Activated naive CD4-positive, alpha-beta T cell treated with anti-CD3 and anti-CD28 coated beads for 36 hours (primary cell): ENCODE measurements around the gene PNPLA1. TPM values are rescaled to one million over a fixed set of nuclear protein-coding genes. Genes with fewer than 3 reads are reported as not detected.

Experiments
- CTCF ChIA-PET: fragments of 350-600 bp; sonication (Branson Sonifier 250); formaldehyde crosslinking; loops from one replicate; lab custom pipeline; 2021; ENCODE audit warnings: antibody characterized with exemption; lab: Charles Lee
- DNase-seq: peaks from one replicate; pipeline ENCODE4 v3.0.0-alpha.2; 2020
- H3K27ac Mint-ChIP-seq: one replicate; pipeline ENCODE4 v1.8.0; 2021; ENCODE audit warnings: mild to moderate bottlenecking, mixed read lengths
- H3K27me3 Mint-ChIP-seq: one replicate; pipeline ENCODE4 v1.8.0; 2021; ENCODE audit warnings: low read depth, mixed read lengths
- H3K36me3 Mint-ChIP-seq: one replicate; pipeline ENCODE4 v1.8.0; 2021; ENCODE audit warnings: low read depth, mixed read lengths
- H3K4me1 Mint-ChIP-seq: one replicate; pipeline ENCODE4 v1.8.0; 2021; ENCODE audit warnings: low read depth, mixed read lengths
- H3K4me3 Mint-ChIP-seq: one replicate; pipeline ENCODE4 v1.8.0; 2021; ENCODE audit warnings: mild to moderate bottlenecking, moderate library complexity, mixed read lengths
- H3K9me3 Mint-ChIP-seq: one replicate; pipeline ENCODE4 v1.8.0; 2021; ENCODE audit warnings: mixed read lengths
- intact Hi-C: fragments of 100-400 bp; cut with micrococcal nuclease; formaldehyde crosslinking; loops from one replicate; pipeline ENCODE4 v1.15.1; 2023
- total RNA-seq, 2 experiments: library from RNA; stranded (reverse); gene quantifications; one replicate each; pipeline ENCODE4 v1.2.3, GENCODE V29; 2021

Gene PNPLA1
- total RNA-seq, 2 experiments from 2014 or later, result not detected

DNA sequence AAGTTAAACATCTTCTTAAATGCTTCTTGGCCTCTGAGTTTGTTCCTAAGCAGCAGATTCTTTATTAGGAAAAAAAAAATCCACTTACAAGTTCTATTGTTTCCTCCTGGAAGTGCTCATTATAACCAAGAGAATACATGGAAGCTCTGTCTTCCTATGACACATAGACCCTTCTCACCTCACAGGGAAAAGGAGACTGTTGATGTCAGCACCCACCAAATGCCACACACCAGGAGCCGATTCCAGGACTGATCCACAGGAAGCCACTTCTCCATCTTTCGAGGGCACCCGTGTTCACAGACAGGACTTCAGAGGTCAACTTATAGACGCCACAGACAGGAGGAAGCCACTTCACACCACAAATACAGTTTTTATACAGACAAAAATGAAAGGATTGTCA, 80.2 kb downstream of the PNPLA1 start:
- CTCF ChIA-PET, result interaction anchor here (0.7 to 3.6 kb wide), 3 partner anchors 9 to 105 kb away, joined by 3 to 16 read pairs (median 3); no protein-coding TSS in a partner anchor
- Mint-ChIP-seq H3K4me1 (no peaks in the 10 kb centered on the region), H3K27ac (no peak overlapping the region), H3K9me3 (peaks cover 5% of the 10 kb centered on the region), H3K4me3 (no peak overlapping the region), H3K27me3 (peaks cover 2% of the 10 kb centered on the region), H3K36me3 (no peaks in the 10 kb centered on the region)
- no peak for DNase-seq
- intact Hi-C loops, result no loop called here

DNA sequence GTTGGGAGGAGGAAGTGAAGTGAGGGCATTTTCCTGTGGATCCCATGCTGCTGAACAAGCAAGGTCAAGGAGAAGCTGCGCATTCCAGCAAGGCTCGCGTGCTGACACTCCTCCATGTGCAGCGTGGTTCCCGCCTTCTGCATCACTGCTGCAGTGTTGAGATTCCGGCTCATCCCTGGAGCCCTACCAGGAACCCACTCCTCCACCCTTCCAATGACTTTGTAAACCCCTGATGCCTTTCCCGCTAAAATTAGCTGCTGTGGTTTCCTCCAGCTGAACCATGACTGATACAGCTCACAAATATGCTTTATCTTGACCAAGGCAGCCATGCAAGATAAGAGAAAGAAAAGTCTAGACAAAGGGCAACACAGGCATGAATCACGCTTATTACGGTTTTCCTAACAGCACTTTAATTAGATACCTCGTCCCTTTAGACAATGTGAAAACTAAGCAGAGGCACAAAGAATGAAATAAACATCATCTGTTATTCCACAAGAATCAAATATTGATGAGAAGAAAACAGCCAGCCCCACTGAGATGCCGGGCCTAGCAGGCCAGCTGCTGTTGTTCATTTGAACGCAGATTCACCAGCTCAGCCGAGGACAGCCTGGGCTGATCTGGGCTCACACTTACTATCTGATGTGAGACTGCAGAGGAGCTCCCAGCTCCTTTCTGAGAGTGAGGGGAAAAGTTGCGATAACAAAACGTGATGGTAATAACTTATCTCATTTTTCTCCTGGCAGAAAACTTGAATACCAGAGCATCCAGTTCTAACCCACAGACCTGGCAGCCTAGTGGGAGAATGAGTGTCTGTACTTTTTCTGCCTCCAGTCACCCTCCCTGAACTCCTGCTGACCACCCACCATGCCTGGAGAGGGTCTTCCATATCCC, 81.1 kb downstream of the PNPLA1 start:
- CTCF ChIA-PET, result interaction anchor here (0.7 to 3.6 kb wide), 3 partner anchors 8 to 10 kb away, joined by 3 to 16 read pairs (median 4); no protein-coding TSS in a partner anchor

DNA sequence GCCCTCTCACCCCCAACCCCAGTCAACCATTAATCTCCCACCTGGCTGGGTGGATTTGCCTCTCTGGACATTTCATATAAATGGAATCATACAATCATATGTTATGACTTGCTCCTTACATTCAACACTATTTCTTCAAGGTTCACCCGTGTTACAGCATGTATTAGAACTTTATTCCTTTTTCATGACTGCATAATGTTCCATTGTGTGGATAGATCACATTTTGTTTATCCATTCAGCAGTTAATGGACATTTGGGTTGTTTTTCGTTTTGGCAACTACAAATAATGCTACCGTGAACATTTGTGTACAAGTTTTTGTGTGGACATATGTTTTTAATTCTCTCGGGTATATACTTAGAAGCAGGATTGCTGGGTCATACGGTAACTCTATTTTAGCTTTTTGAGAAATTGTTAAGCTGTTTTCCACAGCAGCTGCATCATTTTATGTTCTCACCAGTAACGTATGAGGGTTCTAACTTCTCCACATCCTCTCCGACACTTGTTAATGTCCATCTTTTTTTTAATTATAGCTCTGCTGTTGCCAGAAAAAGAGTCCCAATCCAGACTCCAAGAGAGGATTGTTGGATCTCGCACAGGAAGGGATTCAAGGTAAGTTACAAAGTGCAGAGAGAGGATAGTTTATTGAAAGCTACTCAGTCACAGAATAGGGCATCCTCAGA, 82.8 kb downstream of the PNPLA1 start:
- no peak overlapping the region for H3K4me3 Mint-ChIP-seq
- peaks cover 4% of the 10 kb centered on the region for H3K4me1 Mint-ChIP-seq
- intact Hi-C loops, result no loop called here
- CTCF ChIA-PET, result interaction anchor here (0.7 kb wide), 1 partner anchor 9 kb away, joined by 4 read pairs; no protein-coding TSS in a partner anchor
- H3K9me3 Mint-ChIP-seq, result peaks cover 5% of the 10 kb centered on the region
- H3K36me3 Mint-ChIP-seq, result no peaks in the 10 kb centered on the region
- peaks cover 2% of the 10 kb centered on the region for H3K27me3 Mint-ChIP-seq
- no peak overlapping the region for H3K27ac Mint-ChIP-seq
- DNase-seq, result no peak

More for the DNA sequence above, 81.1 kb downstream of the PNPLA1 start:
- Mint-ChIP-seq H3K36me3 (no peaks in the 10 kb centered on the region), H3K27me3 (peaks cover 2% of the 10 kb centered on the region), H3K9me3 (peaks cover 5% of the 10 kb centered on the region), H3K4me3 (no peak overlapping the region), H3K4me1 (peaks cover 3% of the 10 kb centered on the region), H3K27ac (no peak overlapping the region)
- DNase-seq, result no peak
- intact Hi-C loops, result no loop called here

DNA sequence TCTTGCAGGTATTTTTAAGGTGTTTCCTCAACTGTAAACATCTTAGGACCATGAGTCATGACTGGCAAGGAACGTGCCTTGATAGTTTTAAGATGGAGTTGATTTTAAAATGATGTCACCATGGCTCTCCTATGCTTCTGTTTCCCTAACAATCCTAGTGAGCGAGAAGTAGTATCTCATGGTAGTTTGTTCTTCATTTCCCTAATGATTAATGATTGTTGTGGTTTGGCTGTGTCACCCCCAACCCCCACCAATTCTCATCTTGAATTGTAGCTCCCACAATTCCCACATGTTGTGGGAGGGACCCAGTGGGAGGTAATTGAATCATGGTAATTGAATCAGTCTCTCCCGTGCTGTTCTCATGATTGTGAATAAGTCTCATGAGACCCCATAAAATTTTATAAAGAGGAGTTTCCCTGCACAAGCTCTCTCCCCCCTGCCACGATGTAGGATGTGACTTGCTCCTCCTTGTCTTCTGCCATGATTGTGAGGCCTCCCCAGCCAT, 83.6 kb downstream of the PNPLA1 start:
- Mint-ChIP-seq H3K4me3 (no peak overlapping the region), H3K9me3 (peaks cover 5% of the 10 kb centered on the region), H3K27ac (no peak overlapping the region), H3K27me3 (peaks cover 2% of the 10 kb centered on the region), H3K36me3 (no peaks in the 10 kb centered on the region), H3K4me1 (peaks cover 10% of the 10 kb centered on the region)
- intact Hi-C loops, result no loop called here
- CTCF ChIA-PET, result interaction anchor here (0.7 kb wide), 1 partner anchor 10 kb away, joined by 4 read pairs; no protein-coding TSS in a partner anchor
- DNase-seq, result no peak

DNA sequence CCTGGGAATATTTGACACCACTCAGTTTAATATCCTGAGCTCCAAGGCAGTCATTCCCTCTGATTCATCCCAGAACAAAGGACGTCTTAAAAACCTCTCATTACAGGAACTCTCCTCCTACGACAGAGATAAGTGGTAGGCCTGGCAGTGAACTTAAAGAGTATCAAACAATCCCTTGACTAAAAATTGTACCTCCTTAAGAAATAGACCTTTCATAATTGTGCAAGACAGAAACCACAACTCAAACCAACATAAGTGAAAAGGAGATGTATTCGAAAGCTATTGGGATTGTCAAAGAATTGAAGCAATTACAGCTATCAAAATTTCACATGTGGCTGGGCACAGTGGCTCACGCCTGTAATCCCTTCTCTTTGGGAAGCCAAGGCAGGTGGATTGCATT, 86.0 kb downstream of the PNPLA1 start:
- Mint-ChIP-seq H3K4me3 (no peak overlapping the region), H3K4me1 (peaks cover 10% of the 10 kb centered on the region), H3K27me3 (peaks cover 2% of the 10 kb centered on the region), H3K36me3 (no peaks in the 10 kb centered on the region), H3K9me3 (peaks cover 5% of the 10 kb centered on the region), H3K27ac (no peak overlapping the region)
- CTCF ChIA-PET, result interaction anchor here (0.6 kb wide), 1 partner anchor 28 kb away, joined by 4 read pairs; no protein-coding TSS in a partner anchor
- no peak for DNase-seq
- intact Hi-C loops, result loop anchor here (5.0 kb wide), 1 partner anchor 159 kb away; the partner anchor contains the start of gene BRPF3

GRCh38 chr6:36357872-36358225, 88.0 kb downstream of the PNPLA1 start:
- peak; percentile 19 for DNase-seq
- Mint-ChIP-seq H3K4me1 (peaks cover 10% of the 10 kb centered on the region), H3K27me3 (peaks cover 2% of the 10 kb centered on the region), H3K4me3 (no peak overlapping the region), H3K36me3 (no peaks in the 10 kb centered on the region), H3K27ac (no peak overlapping the region), H3K9me3 (peaks cover 3% of the 10 kb centered on the region)
- CTCF ChIA-PET, result interaction anchor here (0.6 to 1.9 kb wide), 10 partner anchors 10 to 329 kb away, joined by 3 to 17 read pairs (median 3); partner anchors contain the start of genes BNIP5 and MAPK14
- intact Hi-C loops, result loop anchor here (5.0 kb wide), 1 partner anchor 161 kb away; the partner anchor contains the start of gene BRPF3

Other genes with a start within 250 kb of the PNPLA1 start
- gene SLC26A8, start 245.4 kb upstream of the PNPLA1 start, total RNA-seq, result not detected
- 10 to 100 TPM; 39.9 to 40.3 TPM for gene MAPK14, start 242.3 kb upstream of the PNPLA1 start, total RNA-seq
- 10 to 100 TPM; 49.8 to 51.4 TPM for gene MAPK13, start 139.5 kb upstream of the PNPLA1 start, total RNA-seq
- 10 to 100 TPM; 15.3 to 15.9 TPM for gene BRPF3, start 73.3 kb upstream of the PNPLA1 start, total RNA-seq
- not detected for gene BNIP5, start 66.8 kb downstream of the PNPLA1 start, total RNA-seq
- under 1 TPM; 0.67 to 0.99 TPM for gene ETV7, start 117.6 kb downstream of the PNPLA1 start, total RNA-seq
- under 1 TPM; 0.15 to 0.29 TPM for gene PXT1, start 172.8 kb downstream of the PNPLA1 start, total RNA-seq
- gene KCTD20, start 172.9 kb downstream of the PNPLA1 start, total RNA-seq, result 10 to 100 TPM; 30.5 to 32.8 TPM